ENCODE results near the gene GOLGA6L10.
"Not testable (repeated sequence)": the region's sequence is repeated elsewhere in the genome, so short reads cannot be mapped to it uniquely, and the experiment has no call there.

Gene GOLGA6L10, protein sequence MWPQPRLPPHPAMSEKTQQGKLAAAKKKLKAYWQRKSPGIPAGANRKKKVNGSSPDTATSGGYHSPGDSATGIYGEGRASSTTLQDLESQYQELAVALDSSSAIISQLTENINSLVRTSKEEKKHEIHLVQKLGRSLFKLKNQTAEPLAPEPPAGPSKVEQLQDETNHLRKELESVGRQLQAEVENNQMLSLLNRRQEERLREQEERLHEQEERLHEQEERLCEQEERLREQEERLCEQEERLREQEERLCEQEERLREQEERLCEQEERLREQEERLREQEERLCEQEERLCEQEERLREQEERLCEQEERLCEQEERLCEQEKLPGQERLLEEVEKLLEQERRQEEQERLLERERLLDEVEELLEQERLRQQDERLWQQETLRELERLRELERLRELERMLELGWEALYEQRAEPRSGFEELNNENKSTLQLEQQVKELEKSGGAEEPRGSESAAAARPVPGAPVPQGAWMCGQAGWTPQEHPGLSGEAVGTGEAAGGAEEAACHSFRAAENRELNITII

DNA sequence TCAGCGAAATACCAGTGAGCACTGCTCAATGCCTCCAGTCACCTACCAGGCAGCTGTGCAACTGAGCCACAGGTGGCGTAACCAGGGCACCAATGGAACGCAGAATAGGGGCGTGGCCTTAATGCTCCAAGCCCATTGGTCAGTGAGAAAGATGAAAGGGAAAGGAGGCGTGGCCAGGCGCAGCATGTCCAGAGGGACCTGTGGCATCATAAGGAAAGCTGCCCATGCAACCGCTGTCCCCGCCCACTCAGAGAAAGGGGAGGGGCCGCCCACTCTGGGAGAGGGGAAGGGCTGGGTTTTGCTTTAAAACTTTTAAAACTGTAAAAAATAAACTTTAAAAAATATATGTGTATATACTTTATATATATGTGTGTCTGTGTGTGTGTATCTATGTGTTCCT, at the start of gene GOLGA6L10:
TSS of gene GOLGA6L10 (minus strand) at position 101 of the 400 bp plus-strand sequence. CDS start at position 1, 100 bp downstream.
- not testable (repeated sequence) for DNase-seq

DNA sequence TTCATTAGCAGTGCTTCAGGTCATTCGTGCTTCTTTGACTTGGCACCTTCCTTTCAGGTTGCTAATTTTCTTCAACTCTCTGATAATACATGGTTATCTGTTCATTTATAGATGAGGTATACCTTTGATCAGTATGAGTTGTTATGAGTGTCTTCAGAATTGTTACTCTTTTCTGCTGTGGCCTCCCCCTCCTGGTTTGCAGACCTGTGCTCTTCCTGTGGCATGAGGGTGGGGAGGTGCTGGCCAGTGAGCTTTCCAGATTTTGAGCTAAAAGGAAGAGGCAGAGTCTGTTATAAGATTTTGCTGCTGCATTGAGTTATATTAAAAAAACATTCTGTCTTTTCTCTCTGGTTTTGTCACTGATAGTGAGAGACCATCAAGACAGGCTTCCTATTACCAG, 49.5 kb upstream of the GOLGA6L10 start:
- no peak for DNase-seq

DNA sequence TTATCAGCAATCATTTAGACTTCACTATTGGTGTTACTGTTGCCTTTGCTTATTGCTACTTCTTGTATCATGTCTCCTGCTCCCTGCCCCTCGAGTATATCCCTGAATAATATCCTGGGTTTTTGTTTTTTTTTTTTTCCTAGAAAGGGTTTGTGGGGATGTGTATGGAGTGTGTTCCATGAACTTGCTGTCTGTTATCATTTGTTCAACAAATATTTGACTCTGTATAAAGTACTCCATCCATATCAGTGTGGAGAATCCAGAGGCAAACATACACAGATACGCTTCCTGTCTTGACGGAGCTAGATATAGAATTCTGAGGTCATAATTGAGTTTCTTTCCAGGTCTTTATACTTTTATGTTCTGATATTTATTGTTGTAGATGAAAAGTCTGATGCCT, 48.5 kb upstream of the GOLGA6L10 start:
- DNase-seq = no peak

DNA sequence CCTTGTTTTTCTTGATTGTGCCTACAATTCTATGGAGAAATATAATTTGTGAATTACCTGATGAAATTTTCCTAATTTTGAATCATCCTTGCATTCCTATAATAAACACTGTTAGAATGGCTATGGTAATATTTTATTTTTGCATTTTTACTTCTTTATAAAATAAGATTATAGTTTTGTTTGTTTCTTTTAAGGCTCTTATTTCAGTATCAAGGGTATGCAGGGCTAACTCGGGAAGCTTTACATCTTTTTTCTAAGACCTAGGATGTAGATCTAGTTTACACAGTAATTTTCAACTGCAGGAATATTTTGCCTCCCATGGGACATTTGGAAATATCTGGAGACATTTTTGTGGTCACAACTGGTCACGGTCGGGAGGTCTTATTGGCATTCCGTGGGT, 46.5 kb upstream of the GOLGA6L10 start:
- not testable (repeated sequence) for DNase-seq

DNA sequence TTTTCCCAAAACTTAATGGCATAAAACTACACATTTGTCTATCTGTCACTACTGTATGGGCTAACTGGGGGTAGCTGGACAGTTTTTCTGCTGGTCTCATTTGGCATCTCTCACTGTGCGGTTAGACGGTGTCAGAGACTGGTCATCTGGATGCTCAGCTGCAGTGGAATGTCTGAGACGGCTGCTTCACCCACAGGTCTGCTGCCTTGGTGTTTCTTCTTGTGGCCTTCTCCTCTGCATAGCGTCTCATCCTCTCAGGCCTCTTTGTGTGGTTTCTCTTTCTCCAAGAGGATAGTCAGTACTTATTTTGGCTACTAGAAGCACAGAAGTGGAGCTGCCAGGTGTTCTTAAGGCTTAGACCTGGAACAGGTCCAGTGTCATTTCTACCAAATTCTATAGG, 44.4 kb upstream of the GOLGA6L10 start:
- no peak for DNase-seq

DNA sequence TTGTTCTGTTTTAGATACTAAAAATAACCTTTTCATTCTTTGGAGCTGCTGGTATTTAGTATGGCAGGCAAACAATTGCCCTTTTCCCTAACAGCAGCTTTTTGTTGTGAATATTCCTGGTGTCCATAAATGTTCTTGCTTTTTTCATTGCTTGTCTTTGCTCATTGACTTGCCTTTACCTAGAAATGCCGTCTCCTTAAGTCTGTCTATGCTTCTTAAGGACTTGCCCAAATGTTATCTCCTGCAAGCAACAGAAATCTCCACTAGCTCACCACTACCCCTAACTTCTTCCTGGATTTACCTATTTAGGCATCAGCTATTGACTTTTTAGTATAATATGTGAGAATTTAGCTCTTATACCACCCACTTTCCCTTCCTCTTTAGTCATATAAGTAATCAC, 42.8 kb upstream of the GOLGA6L10 start:
- DNase-seq = not testable (repeated sequence)

DNA sequence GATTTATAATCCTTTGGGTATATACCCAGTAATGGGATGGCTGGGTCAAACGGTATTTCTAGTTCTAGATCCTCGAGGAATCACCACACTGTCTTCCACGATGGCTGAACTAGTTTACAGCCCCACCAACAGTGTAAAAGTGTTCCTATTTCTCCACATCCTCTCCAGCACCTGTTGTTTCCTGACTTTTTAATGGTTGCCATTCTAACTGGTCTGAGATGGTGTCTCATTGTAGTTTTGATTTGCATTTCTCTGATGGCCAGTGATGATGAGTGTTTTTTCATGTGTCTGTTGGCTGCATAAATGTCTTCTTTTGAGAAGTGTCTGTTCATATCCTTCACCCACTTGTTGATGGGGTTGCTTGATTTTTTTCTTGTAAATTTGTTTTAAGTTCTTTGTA, 40.9 kb upstream of the GOLGA6L10 start:
- not testable (repeated sequence) for DNase-seq

DNA sequence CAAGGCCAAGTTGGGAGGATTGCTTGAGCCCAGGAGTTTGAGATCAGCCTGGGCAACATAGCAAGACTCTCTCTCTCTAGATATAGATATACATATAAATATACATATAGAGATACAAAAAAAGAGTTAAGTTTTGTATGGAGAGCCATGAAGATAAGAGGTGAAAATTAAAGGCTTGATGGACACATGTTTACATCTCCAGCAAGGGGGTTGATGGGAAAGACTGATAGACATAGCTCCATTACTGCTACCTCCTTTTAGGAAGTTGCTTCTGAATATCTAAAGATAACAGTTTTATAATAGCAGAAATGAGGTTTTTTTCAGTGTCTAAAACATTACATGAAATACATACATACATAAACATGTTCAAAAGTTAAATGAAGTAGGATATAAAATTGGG, 37.9 kb upstream of the GOLGA6L10 start:
- not testable (repeated sequence) for DNase-seq

DNA sequence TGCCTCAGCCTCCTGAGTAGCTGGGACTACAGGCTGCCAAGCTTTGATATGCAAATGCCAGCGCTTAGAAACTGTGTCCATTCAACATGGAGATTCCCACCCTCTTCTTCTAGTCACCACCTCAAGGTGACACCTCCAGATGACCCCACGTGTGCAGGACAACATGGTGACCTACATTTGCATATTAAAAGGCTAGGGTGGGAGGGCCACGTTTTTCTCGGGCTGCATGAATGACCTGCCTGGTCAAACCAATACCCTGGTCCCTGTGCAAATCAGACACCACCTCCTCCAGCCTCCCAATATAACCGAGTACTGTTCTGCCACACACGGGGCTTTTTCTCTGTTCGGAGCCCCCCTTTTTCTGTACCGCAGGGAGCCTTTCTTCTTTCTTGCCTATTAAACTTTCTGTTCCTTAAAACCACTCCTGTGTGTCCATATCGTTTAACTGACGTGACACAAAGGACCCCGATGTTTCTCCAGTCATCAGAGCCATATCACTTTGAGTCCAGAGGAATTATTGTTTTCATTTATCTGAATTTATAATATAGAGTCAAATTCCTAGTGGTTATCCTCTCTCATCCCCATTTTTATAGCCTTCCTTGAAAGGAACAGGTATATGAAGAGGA, 32.2 kb upstream of the GOLGA6L10 start:
- not testable (repeated sequence) for DNase-seq

DNA sequence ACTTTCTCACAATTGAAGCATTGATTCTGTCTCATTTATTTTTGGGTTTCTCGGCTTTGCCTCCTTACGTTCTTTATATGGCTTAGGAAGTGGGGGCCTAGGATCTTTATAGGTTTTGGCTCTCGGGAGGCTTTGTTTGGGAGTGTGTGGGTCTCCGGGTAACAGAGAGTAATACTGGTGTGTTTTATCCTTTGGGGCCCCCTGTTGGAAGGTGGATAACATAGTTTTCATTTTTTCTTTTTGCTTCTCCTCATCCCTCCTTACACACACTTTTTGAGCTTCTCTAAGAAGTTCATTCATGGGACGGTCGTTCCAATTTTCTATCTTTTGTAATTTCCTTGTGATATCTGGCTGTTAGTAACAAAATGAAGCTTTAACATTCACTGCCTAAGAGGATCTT, 30.3 kb upstream of the GOLGA6L10 start:
- DNase-seq = not testable (repeated sequence)

DNA sequence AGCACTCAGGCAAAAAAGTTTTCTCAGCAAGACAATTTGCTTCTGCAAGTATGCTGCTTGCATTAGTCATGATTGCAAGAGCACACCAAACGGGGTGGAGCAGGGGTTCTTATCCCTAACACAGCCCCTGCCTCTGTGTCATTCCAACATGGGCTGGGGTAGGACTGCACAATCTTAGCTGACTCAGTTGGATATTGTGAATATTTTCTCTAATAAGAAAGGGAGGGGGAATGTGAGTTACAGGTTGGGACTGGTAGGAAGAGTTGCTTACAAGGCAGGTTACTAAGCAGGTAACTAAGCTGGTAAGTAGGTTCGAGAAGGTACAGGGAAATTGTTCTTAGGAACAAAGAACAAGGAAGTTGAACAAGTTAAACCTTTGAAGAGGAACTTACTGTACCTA, 24.4 kb upstream of the GOLGA6L10 start:
- not testable (repeated sequence) for DNase-seq

DNA sequence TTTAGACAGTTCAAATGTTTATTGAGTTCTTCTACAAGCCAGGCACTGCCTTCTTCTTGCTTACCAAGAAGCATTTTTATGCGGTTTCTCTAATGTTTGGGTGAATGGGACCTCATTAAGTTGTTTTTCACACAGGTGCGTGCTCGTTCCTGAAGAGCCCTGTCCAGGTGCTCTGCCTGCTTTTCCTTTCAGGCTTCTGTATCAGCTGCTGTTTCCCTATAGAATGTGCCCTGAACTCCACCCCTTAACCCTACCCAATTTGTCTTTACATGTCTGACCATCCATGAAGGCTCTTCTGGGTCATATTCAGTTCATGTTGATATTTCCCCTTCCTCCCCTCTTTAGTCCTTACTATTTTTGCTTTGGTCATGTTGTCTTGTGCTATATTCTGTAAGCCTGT, 22.4 kb upstream of the GOLGA6L10 start:
- no peak for DNase-seq

DNA sequence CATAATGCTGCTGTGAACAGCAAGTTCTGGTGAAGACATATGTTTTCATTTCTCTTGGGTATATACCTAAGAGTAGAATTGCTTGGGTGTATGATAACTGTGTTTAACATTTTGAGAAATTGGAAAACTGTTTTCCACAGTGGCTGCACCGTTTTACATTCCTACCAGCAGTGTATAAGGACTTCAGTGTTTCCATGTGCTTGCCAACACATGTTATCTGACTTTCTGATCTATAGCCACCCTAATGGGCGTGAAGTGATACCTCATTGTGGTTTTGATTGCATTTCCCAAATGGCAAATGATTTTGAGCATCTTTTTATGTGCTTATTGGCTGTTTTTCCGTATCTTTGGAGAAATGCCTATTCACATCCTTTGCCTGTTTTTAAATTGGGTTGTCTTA, 18.5 kb upstream of the GOLGA6L10 start:
- not testable (repeated sequence) for DNase-seq

DNA sequence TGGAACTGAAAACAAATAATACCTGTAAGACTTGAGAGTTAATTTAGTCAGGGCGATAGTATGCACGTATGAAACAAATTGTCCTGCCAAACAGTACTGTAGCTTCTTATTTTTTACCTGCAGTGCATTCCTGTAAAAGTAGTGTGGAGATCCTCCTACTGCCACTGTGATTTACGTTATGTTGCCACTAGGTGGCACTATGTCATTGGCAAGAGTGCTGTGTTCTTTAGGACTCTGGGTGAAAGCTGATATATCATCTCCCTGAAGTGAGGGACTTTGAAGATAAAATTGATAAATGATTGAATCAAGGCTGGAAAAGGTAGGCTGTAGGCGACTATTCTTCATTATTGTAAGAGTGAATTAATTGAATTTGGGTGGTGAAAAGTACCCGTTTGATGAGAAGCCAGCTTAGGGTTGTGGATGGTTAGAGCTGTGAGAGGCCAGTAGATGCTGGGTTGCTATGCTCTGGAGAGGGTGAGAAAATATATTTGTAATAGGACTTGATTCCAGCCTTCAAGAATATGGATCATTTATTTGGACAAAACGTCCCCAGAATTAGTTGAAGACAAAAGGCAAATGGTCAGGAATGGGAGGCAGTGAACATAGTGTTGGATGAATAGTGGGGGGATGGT, 16.5 kb upstream of the GOLGA6L10 start:
- DNase-seq = not testable (repeated sequence)

DNA sequence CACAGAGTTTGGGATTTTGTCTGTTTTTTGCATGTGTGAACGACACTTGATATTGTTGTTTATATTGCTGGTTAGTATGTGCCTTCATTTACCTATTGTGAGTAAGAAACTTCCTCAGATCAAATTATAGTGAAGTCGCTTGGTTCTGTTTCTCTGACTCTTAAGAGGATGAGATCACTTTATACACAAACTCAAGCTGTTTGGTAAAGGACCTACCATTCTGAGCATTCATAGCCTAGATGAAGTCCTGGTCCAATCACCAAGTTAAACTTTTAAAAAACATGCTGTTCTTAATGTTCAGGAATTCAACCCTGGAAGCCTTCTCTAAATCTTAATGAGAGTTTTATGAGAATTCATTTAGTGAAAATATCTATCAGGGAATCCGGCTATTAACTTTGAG, 15.3 kb upstream of the GOLGA6L10 start:
- DNase-seq = not testable (repeated sequence)

DNA sequence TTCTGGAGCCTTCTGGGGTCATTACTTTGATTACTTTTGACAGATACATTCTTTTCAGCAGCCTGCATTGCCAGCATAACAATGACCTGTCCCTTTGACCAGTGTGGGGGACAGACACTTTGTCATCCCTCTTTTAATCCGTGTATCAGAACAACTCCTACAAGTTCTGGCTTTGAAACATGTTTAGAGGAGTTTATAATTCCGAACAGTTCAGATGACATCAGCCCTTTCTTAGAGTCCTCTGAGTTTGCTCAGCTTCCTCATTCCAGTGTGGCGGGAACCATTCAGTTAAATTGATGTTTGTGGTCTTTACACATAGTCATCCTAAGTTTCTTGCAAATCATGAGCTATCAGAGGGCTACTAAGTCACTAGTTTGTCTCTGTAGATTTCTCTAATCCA, 13.5 kb upstream of the GOLGA6L10 start:
- not testable (repeated sequence) for DNase-seq

DNA sequence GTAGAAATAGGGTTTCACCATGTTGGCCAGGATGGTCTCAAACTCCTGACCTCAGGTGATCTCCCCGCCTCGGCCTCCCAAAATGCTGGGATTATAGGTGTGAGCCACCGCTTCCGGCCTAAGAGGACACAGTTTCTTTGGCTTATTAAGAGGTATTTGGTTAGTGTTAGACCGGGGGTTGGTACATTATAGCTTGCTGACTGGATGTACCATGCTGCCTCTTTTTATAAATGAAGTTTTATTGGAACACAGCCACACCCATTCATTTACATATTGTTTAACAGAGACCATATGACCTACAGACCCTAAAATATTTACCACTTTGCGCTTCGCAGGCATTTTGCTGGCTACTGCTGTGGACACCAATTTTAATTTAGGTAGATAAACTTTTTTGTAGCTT, 11.3 kb upstream of the GOLGA6L10 start:
- not testable (repeated sequence) for DNase-seq

DNA sequence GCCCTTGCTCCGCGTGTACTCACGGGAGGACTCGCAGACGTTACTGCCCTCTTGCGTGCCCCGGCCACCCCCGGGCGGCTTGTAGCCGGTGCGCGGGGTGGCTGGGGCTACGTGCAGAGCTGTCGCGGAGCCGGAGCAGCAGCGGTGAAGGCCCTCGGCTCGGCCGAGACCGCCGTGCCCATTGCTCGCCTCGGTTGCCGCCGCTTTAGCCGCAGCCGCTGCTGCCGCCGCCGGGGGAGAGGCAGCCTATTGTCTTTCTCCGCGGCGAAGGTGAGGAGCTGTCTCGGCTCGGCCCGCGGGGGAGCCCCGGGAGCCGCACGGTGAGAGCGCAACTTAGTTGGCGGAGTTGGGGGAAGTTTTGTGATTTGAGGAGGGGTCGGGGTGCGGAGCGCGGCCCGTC, 5.8 kb upstream of the GOLGA6L10 start:
- not testable (repeated sequence) for DNase-seq

DNA sequence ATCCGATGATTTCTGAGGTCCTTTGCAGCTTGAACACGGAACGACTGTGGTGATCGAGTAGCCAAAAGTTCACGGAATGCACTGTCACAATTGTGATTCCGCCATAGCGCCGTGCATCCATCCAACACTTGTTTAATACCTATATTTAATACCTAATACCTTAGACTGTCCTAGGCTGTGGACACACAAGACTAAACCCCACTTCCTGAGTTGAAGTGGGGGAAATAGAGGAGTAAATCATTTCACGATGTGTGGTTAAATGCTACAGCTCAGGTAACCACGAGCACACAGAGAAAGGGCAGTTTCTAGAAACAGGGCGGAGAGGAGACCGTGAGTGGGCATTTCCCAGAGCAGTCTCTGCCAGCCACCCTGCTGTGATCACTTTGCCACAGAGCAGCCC, 5.3 kb upstream of the GOLGA6L10 start:
- DNase-seq = not testable (repeated sequence)

DNA sequence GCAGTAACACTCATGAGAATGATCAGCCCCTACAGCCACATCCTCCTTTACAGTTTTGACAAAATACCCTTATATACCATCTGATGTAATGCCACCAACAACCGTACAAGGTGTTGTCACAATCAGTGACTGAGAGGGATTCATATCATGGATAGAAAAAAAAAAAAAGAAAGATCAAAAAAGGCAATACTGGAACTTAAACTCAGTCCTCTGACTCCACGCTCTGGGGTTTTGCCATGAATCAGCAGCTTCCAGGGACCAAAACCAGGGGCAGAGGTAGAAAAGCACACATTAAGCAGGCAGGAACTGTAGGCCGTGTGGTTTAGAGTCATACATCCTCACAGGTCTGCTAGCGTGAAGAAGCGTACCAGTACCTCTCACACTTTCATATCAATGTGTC, 1.6 kb downstream of the GOLGA6L10 start:
- not testable (repeated sequence) for DNase-seq

DNA sequence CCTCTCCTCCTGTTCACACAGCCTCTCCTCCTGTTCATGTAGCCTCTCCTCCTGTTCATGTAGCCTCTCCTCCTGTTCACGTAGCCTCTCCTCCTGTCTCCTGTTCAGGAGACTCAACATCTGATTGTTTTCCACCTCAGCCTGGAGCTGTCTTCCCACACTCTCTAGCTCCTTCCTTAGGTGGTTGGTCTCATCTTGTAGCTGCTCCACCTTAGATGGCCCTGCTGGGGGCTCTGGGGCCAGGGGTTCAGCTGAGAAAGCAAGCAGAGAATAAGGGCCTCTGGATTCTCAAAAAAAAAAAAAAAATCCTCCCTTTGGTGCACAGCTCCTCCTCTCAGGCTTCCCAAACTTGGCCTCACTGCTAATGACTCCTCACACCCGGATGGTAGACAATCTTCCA, 4.1 kb downstream of the GOLGA6L10 start:
- DNase-seq = not testable (repeated sequence)

DNA sequence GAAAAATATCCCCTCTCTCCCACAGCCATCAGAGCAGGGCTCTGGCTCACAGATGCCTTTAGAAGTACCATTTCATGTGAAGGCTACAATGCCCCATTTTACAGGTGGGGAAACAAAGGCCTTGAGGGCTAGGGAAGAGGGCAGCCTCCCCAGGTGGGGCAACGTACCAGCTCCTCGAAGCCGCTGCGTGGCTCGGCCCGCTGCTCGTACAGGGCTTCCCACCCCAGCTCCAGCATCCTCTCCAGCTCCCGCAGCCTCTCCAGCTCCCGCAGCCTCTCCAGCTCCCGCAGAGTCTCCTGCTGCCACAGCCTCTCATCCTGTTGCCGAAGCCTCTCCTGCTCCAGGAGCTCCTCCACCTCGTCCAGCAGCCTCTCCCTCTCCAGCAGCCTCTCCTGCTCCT, 4.9 kb downstream of the GOLGA6L10 start:
- DNase-seq = not testable (repeated sequence)

DNA sequence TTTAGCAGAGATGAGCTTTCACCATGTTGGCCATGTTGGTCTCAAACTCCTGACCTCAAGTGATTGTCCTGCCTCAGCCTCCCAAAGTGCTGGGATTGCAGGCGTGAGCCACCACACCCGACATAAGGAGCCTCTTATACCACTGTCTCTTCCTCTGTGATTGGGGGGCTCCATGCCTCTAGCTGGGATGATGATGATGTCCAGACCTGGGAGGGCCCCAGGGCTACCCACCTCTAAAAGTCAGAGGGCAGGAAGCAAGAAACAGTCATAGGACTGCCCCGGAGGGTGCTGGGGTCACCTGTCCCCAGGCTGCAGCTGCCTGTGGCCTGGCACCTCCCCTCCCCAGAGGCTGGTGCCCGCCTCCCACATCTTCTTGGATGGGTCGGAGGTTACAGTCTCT, 5.4 kb downstream of the GOLGA6L10 start:
- not testable (repeated sequence) for DNase-seq

Measured in right hindlimb (tissue), 1 donor.